Esophagus squamous epithelium (tissue), 5 donors: ENCODE data around the gene SH2D6. TPM values are rescaled to one million over a fixed set of nuclear protein-coding genes. Genes with fewer than 3 reads are reported as not detected.
"Not testable (repeated sequence)": the region's sequence is repeated elsewhere in the genome, so short reads cannot be mapped to it uniquely, and the experiment has no call there.

Source experiments
- DNase-seq: peaks from one replicate; lab custom pipeline; 2025; lab: John Stamatoyannopoulos, UW
- H3K27ac ChIP-seq, 4 donors: fragments of 200-600 bp; sonication (generic); one replicate each; pipeline ENCODE4 v1.5.1; 2016 to 2019; ENCODE audit warnings: mild to moderate bottlenecking in 1 of 4
- H3K27me3 ChIP-seq, 4 donors: fragments of 200-600 bp; sonication (generic); 1 replicate in 3 of 4; 2 replicates in 1 of 4; pipeline versions ENCODE4 v1.5.1 to v1.6.0; 2017 to 2021; ENCODE audit warnings: antibody characterized with exemption in 1 of 4
- H3K36me3 ChIP-seq, 3 donors: fragments of 200-600 bp; sonication (generic); one replicate each; pipeline ENCODE4 v1.5.1; 2016 to 2019
- H3K4me1 ChIP-seq, 3 donors: fragments of 200-600 bp; sonication (generic); one replicate each; pipeline ENCODE4 v1.5.1; 2017 to 2019
- H3K4me3 ChIP-seq, 4 donors: fragments of 200-600 bp; sonication (generic); 1 replicate in 3 of 4; 2 replicates in 1 of 4; pipeline ENCODE4 v1.5.1; 2016 to 2019; ENCODE audit warnings: mild to moderate bottlenecking in 2 of 4, moderate library complexity in 1 of 4
- H3K9me3 ChIP-seq, 3 donors: fragments of 200-600 bp; sonication (generic); one replicate each; pipeline ENCODE4 v1.5.1; 2016 to 2019
- CTCF ChIP-seq, 6 experiments: fragments of 450-650 bp in 4 of 6; fragments of 200-600 bp in 2 of 6; sonication (generic) in 2 of 6; IDR thresholded peaks; one replicate each; pipeline ENCODE4 v1.5.1; 2016 to 2019; ENCODE audit warnings: antibody characterized with exemption in 6 of 6, mild to moderate bottlenecking in 4 of 6, moderate library complexity in 4 of 6
- POLR2A ChIP-seq, 4 donors: fragments of 450-650 bp; IDR thresholded peaks; one replicate each; pipeline ENCODE4 v1.6.1; 2017; ENCODE audit warnings: antibody characterized with exemption in 4 of 4, mild to moderate bottlenecking in 4 of 4, moderate library complexity in 3 of 4
- WGBS, 2 donors: methylation state at CpG; one replicate each; pipeline ENCODE4 v1.1.5; 2018; 5-methylcytosine and 5-hydroxymethylcytosine counted together
- intact Hi-C: fragments of 100-400 bp; cut with DNase I; formaldehyde crosslinking; loops from one replicate; pipeline ENCODE4 v1.15.0; 2022
- total RNA-seq, 4 donors: library from RNA; depleted of rRNA; stranded (reverse); fragments of >200 nt; gene quantifications; one replicate each; pipeline ENCODE4 v1.1.0, GENCODE V29; 2016
- donor health status: DM: yes; HTN: yes; CAD: no.

Gene SH2D6
- total RNA-seq, 4 donors from 2014 or later: 0.50 TPM; not detected in 3

- peaks cover 41 to 61% (median 42%) of the 10 kb centered on the region in 3 donors for H3K4me1 ChIP-seq
- intact Hi-C loops: no loop called here
- H3K27ac ChIP-seq: peak overlapping the region; percentile 85 to 95 (median 94)
- H3K4me3 ChIP-seq: peak overlapping the region; percentile 23 to 68 (median 46)
- no peaks in the 10 kb centered on the region for H3K9me3 ChIP-seq
- WGBS, 2 donors: 48 to 60% methylated on average over 5 to 13 of the region's 19 CpGs
- DNase-seq: no peak
- H3K27me3 ChIP-seq: no peaks in the 10 kb centered on the region
- H3K36me3 ChIP-seq: no peaks in the 10 kb centered on the region
- no peak for TF ChIP-seq POLR2A (IDR thresholded peaks at IDR 0.05)
- no peak for TF ChIP-seq CTCF (IDR thresholded peaks at IDR 0.05)
Observed at GRCh38 chr2:85438201-85439024, 19.9 kb downstream of the SH2D6 start.

GRCh38 chr2:85439025-85439472, 20.5 kb downstream of the SH2D6 start:
- no peaks in the 10 kb centered on the region for H3K27me3 ChIP-seq
- no peaks in the 10 kb centered on the region for H3K36me3 ChIP-seq
- peaks cover 35 to 54% (median 36%) of the 10 kb centered on the region in 3 donors for H3K4me1 ChIP-seq
- no peaks in the 10 kb centered on the region for H3K9me3 ChIP-seq
- H3K4me3 ChIP-seq: no peak overlapping the region
- intact Hi-C loops: no loop called here
- no peak for DNase-seq
- WGBS, 2 donors: 73 to 91% methylated on average over 2 to 6 of the region's 6 CpGs
- TF ChIP-seq POLR2A (IDR thresholded peaks at IDR 0.05): no peak
- no peak for TF ChIP-seq CTCF (IDR thresholded peaks at IDR 0.05)
- H3K27ac ChIP-seq: peak overlapping the region; percentile 85 to 95 (median 94)

- H3K27me3 ChIP-seq, H3K9me3 ChIP-seq, H3K36me3 ChIP-seq, intact Hi-C loops, DNase-seq, H3K4me3 ChIP-seq: not testable (repeated sequence)
- 82 to 93% methylated on average over 5 of the region's 9 CpGs for WGBS, 2 donors
- Histone ChIP-seq H3K4me1 (peaks cover 31 to 50% (median 32%) of the 10 kb centered on the region in 3 donors), H3K27ac (peak overlapping the region in 3 of 4 donors; percentile 94 to 95 (median 94))
Observed at GRCh38 chr2:85439569-85439968, 21.1 kb downstream of the SH2D6 start.

GRCh38 chr2:85439986-85440385, 21.5 kb downstream of the SH2D6 start:
- WGBS, 2 donors: 70 to 83% methylated on average over 7 of the region's 7 CpGs
- intact Hi-C loops: no loop called here
- H3K27me3 ChIP-seq: no peaks in the 10 kb centered on the region

GRCh38 chr2:85440729-85441128, 22.2 kb downstream of the SH2D6 start:
- Histone ChIP-seq H3K9me3 (no peaks in the 10 kb centered on the region), H3K27ac (no peak overlapping the region), H3K27me3 (no peaks in the 10 kb centered on the region), H3K4me1 (peaks cover 29 to 50% (median 33%) of the 10 kb centered on the region in 3 donors), H3K36me3 (no peaks in the 10 kb centered on the region), H3K4me3 (no peak overlapping the region)
- DNase-seq: no peak
- WGBS, 2 donors: 61 to 68% methylated on average over 5 of the region's 5 CpGs
- no peak for TF ChIP-seq POLR2A (IDR thresholded peaks at IDR 0.05)
- no peak for TF ChIP-seq CTCF (IDR thresholded peaks at IDR 0.05)
- intact Hi-C loops: no loop called here

More at GRCh38 chr2:85439986-85440385, 21.5 kb downstream of the SH2D6 start:
- TF ChIP-seq POLR2A (IDR thresholded peaks at IDR 0.05) (no peak), CTCF (IDR thresholded peaks at IDR 0.05) (no peak)
- Histone ChIP-seq H3K4me1 (peaks cover 29 to 50% (median 31%) of the 10 kb centered on the region in 3 donors), H3K9me3 (no peaks in the 10 kb centered on the region), H3K4me3 (no peak overlapping the region), H3K27ac (peak overlapping the region in 1 of 4 donors; percentile 21), H3K36me3 (no peaks in the 10 kb centered on the region)
- no peak for DNase-seq
